AG04449 (cell line): ENCODE data around the gene CAPZB.

Experiments
- CTCF ChIA-PET: fragments of 350-600 bp; formaldehyde crosslinking; extraction: SDS; loops from one replicate; lab custom pipeline; 2021; ENCODE audit warnings: antibody characterized with exemption; lab: Yijun Ruan, JAX
- POLR2A ChIA-PET: fragments of 400-600, 350-600 bp; formaldehyde crosslinking; extraction: SDS; loops from one replicate; lab custom pipeline; 2020; ENCODE audit warnings: antibody characterized with exemption, inconsistent platforms; lab: Yijun Ruan, JAX
- DNase-seq: peaks from one replicate; pipeline ENCODE4 v3.0.0-alpha.2; 2010; ENCODE audit warnings: low read depth, low spot score
- H3K4me3 ChIP-seq: 2 replicates; pipeline ENCODE4 v1.5.1; 2011; ENCODE audit warnings: low read depth, mild to moderate bottlenecking, control low read depth, low read length
- TF ChIP-seq, protein P1 (sequence below): IDR thresholded peaks from one replicate; pipeline ENCODE4 v1.5.1; 2011; ENCODE audit warnings: mild to moderate bottlenecking, moderate library complexity, low read length, control low read depth, inconsistent platforms; ENCODE audit not compliant: insufficient read depth; ENCODE audit errors: missing control alignments

Gene CAPZB

GRCh38 chr1:19444296-19445021 is 40.9 kb downstream of the CAPZB start:
- H3K4me3 ChIP-seq, result no peak overlapping the region
- TF ChIP-seq, protein P1, sequence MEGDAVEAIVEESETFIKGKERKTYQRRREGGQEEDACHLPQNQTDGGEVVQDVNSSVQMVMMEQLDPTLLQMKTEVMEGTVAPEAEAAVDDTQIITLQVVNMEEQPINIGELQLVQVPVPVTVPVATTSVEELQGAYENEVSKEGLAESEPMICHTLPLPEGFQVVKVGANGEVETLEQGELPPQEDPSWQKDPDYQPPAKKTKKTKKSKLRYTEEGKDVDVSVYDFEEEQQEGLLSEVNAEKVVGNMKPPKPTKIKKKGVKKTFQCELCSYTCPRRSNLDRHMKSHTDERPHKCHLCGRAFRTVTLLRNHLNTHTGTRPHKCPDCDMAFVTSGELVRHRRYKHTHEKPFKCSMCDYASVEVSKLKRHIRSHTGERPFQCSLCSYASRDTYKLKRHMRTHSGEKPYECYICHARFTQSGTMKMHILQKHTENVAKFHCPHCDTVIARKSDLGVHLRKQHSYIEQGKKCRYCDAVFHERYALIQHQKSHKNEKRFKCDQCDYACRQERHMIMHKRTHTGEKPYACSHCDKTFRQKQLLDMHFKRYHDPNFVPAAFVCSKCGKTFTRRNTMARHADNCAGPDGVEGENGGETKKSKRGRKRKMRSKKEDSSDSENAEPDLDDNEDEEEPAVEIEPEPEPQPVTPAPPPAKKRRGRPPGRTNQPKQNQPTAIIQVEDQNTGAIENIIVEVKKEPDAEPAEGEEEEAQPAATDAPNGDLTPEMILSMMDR, result no peak
- DNase-seq, result no peak
- CTCF ChIA-PET, result interaction anchor here (0.7 to 2.0 kb wide), 6 partner anchors 9 to 204 kb away, joined by 3 to 5 read pairs (median 4); no protein-coding TSS in a partner anchor
- POLR2A ChIA-PET, result interaction anchor here (0.6 to 1.4 kb wide), 2 partner anchors 42 to 135 kb away, joined by 3 to 4 read pairs; no protein-coding TSS in a partner anchor

- ChIA-PET CTCF (interaction anchor here (1.0 to 2.0 kb wide), 2 partner anchors 45 to 52 kb away, joined by 3 to 4 read pairs; no protein-coding TSS in a partner anchor), POLR2A (interaction anchor here (1.0 kb wide), 1 partner anchor 9 kb away, joined by 3 read pairs; no protein-coding TSS in a partner anchor)
- TF ChIP-seq, protein P1, result no peak
- H3K4me3 ChIP-seq, result no peak overlapping the region
- no peak for DNase-seq
Measured at GRCh38 chr1:19443326-19443725, 42.0 kb downstream of the CAPZB start.

GRCh38 chr1:19442154-19443096 is 42.9 kb downstream of the CAPZB start:
- TF ChIP-seq, protein P1, result no peak
- DNase-seq, result no peak
- POLR2A ChIA-PET, result interaction anchor here (0.6 to 1.0 kb wide), 2 partner anchors 8 to 45 kb away, joined by 3 read pairs; no protein-coding TSS in a partner anchor
- H3K4me3 ChIP-seq, result no peak overlapping the region
- CTCF ChIA-PET, result interaction anchor here (1.0 to 2.1 kb wide), 7 partner anchors 10 to 212 kb away, joined by 3 to 9 read pairs (median 4); no protein-coding TSS in a partner anchor

DNA sequence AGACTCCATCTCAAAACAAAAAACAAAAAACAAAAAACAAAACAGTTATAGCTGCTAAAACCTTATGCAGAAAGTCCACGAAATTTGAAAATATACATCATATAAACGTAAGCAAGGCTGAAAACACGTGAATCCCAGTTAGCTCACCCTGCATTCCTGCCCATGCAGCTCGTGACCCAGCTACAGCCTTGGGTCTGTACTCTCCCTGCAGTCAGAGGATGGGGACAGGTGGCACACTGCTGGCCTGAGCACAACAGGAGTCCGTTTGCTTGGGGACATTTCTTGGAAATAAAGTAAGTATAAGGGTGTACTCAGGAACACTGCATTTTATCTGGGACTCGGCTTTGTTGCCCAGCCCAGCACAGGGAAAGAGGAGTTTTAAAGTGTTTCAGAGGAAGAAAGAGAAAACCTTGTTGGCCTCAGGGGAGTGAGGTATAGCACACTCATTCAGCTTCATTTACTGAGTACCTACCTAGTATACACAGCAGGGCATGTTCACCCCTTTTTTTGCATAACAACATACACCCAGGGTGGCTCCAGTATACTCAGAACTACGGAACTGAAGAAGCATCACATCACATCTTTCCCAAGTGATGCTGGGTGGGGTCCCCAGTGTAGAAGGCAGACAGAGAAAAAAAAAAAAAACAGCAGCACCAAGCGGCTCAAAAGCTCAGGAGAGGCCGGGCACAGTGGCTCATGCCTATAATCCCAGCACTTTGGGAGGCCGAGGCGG is 44.1 kb downstream of the CAPZB start:
- POLR2A ChIA-PET, result no interaction called here
- CTCF ChIA-PET, result interaction anchor here (0.6 to 2.1 kb wide), 7 partner anchors 9 to 1829 kb away, joined by 3 to 9 read pairs (median 4); no protein-coding TSS in a partner anchor
- no peak for DNase-seq
- H3K4me3 ChIP-seq, result no peak overlapping the region
- TF ChIP-seq, protein P1, result no peak

DNA sequence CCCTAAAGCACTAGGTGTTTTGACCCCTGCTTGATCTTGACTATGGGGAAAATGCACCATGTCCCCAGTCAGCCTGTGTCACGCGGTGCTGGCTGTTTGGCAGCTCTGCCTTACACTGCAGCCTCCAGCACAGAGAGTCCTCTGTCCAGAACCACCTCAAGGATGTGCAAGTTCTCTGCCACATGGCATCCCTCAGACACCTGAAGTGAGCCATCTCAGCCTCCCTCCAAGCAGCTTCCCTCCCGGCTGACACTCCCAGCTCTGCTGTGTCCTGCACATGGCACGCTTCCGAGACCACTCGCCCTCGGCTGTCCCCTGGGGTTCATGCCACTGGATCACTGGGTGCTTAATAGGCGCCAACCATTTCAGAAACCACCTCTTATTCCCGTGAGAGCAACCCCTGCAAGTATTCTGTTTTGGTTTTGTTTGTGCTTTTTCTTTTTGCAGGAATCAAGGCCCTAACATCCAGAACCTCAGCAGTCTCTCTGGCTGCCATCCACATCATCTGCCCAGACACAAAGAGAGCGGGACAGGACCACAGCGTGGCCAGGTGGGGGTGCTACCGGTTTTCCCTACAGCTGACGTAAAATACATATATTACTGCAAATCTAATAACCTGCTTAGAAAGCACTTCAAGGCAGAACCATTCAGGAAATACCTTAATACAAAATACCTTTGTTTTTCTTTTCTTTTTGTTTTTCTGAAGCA is 45.7 kb downstream of the CAPZB start:
- no peak for DNase-seq
- POLR2A ChIA-PET, result interaction anchor here (1.0 kb wide), 1 partner anchor 8 kb away, joined by 3 read pairs; no protein-coding TSS in a partner anchor
- CTCF ChIA-PET, result interaction anchor here (1.0 to 1.6 kb wide), 3 partner anchors 9 to 223 kb away, joined by 3 to 4 read pairs (median 3); no protein-coding TSS in a partner anchor

More for the DNA sequence above, 45.7 kb downstream of the CAPZB start:
- TF ChIP-seq, protein P1, result peak; percentile 3
- no peak overlapping the region for H3K4me3 ChIP-seq
